B cell (primary cell): ENCODE measurements around the gene ARHGEF37. TPM values are rescaled to one million over a fixed set of nuclear protein-coding genes. Genes with fewer than 3 reads are reported as not detected.
A peak's percentile ranks its signal among the peaks of the same experiment; 100 is the strongest.

Experiments used
- ATAC-seq: fragments of 200-7000 bp; cut with Tn5 transposase; one replicate; pipeline ENCODE4 v1.10.0; 2021; ENCODE audit warnings: low read depth, mild to moderate bottlenecking, moderate number of reproducible peaks, moderate library complexity
- CTCF ChIA-PET: fragments of 350-600 bp; sonication (Branson Sonifier 250); formaldehyde crosslinking; loops from one replicate; lab custom pipeline; 2021; ENCODE audit warnings: antibody characterized with exemption, inconsistent platforms; lab: Charles Lee
- POLR2A ChIA-PET: fragments of 350-600 bp; sonication (Branson Sonifier 250); formaldehyde crosslinking; loops from one replicate; lab custom pipeline; 2021; ENCODE audit warnings: antibody characterized with exemption; lab: Charles Lee
- DNase-seq: peaks from one replicate; pipeline ENCODE4 v3.0.0; 2013
- H2AFZ ChIP-seq: 2 replicates; pipeline ENCODE4 v1.6.1; 2012; ENCODE audit warnings: mild to moderate bottlenecking, low read depth, low read length; ENCODE audit not compliant: insufficient read depth, poor library complexity, severe bottlenecking
- H3K27ac ChIP-seq, 2 donors: 1 replicate in 1 of 2; 2 replicates in 1 of 2; pipeline ENCODE4 v1.5.1; 2012 to 2013; ENCODE audit warnings: low read length in 2 of 2, mild to moderate bottlenecking in 2 of 2, moderate library complexity in 1 of 2
- H3K27me3 ChIP-seq, 4 experiments: fragments of 200-600 bp in 1 of 4; sonication (generic) in 1 of 4; replicated peaks in 1 of 4; 1 replicate in 2 of 4; 2 replicates in 2 of 4; pipeline versions ENCODE4 v1.6.1 to v1.7.0; 2013 to 2016; ENCODE audit warnings: low read length in 3 of 4, mild to moderate bottlenecking in 2 of 4, mixed read lengths in 1 of 4, moderate library complexity in 1 of 4; ENCODE audit not compliant: insufficient read depth in 4 of 4, control insufficient read depth in 3 of 4; ENCODE audit errors: control extremely low read depth in 1 of 4
- H3K36me3 ChIP-seq, 2 experiments: replicated peaks in 1 of 2; 1 replicate in 1 of 2; 2 replicates in 1 of 2; pipeline versions ENCODE4 v1.6.1 to v1.7.1; 2013; ENCODE audit warnings: low read length in 1 of 2; ENCODE audit not compliant: insufficient read depth in 2 of 2, control insufficient read depth in 1 of 2; ENCODE audit errors: control extremely low read depth in 1 of 2, extremely low read depth in 1 of 2
- H3K4me1 ChIP-seq, 2 donors: fragments of 200-600 bp in 1 of 2; sonication (generic) in 1 of 2; 1 replicate in 1 of 2; 2 replicates in 1 of 2; pipeline versions ENCODE4 v1.5.1 to v1.6.1; 2013 to 2017; ENCODE audit warnings: low read length in 2 of 2; ENCODE audit not compliant: control insufficient read depth in 2 of 2, insufficient read depth in 2 of 2
- H3K4me2 ChIP-seq: replicated peaks from 2 replicates; pipeline ENCODE3; 2012; ENCODE audit warnings: mild to moderate bottlenecking, low read depth, low read length; ENCODE audit not compliant: poor library complexity, severe bottlenecking
- H3K4me3 ChIP-seq, 5 experiments: fragments of 200-600 bp in 1 of 5; sonication (generic) in 1 of 5; 1 replicate in 3 of 5; 2 replicates in 2 of 5; pipeline versions ENCODE4 v1.5.1 to v1.7.0; 2011 to 2016; ENCODE audit warnings: low read length in 4 of 5, mild to moderate bottlenecking in 4 of 5, low read depth in 2 of 5, control low read depth in 1 of 5, moderate library complexity in 1 of 5; ENCODE audit not compliant: insufficient read depth in 1 of 5; ENCODE audit errors: control extremely low read depth in 1 of 5, extremely low read depth in 1 of 5
- H3K79me2 ChIP-seq: fragments of 200-600 bp; sonication (generic); one replicate; pipeline ENCODE4 v1.6.0; 2016; ENCODE audit warnings: low read length; ENCODE audit not compliant: control insufficient read depth, insufficient read depth
- H3K9ac ChIP-seq: fragments of 200-600 bp; sonication (generic); 2 replicates; pipeline ENCODE4 v1.6.1; 2017; ENCODE audit warnings: mild to moderate bottlenecking, low read length, moderate library complexity
- H3K9me3 ChIP-seq, 3 donors: one replicate each; pipeline versions ENCODE4 v1.6.1 to v1.7.1; 2013; ENCODE audit warnings: low read length in 2 of 3; ENCODE audit not compliant: control insufficient read depth in 2 of 3, insufficient read depth in 1 of 3; ENCODE audit errors: control extremely low read depth in 1 of 3
- H4K20me1 ChIP-seq: 2 replicates; pipeline ENCODE4 v1.6.0; 2012; ENCODE audit warnings: mild to moderate bottlenecking, low read length; ENCODE audit not compliant: insufficient read depth, control insufficient read depth, poor library complexity, severe bottlenecking
- H3K27ac Mint-ChIP-seq: one replicate; pipeline ENCODE4 v1.8.0; 2021; ENCODE audit warnings: mixed read lengths
- H3K27me3 Mint-ChIP-seq: one replicate; pipeline ENCODE4 v1.8.0; 2021; ENCODE audit warnings: mixed read lengths
- H3K4me1 Mint-ChIP-seq: one replicate; pipeline ENCODE4 v1.8.0; 2021; ENCODE audit warnings: mixed read lengths
- H3K4me3 Mint-ChIP-seq: one replicate; pipeline ENCODE4 v1.8.0; 2021; ENCODE audit warnings: mixed read lengths
- H3K9me3 Mint-ChIP-seq: one replicate; pipeline ENCODE4 v1.8.0; 2022; ENCODE audit warnings: mixed read lengths; ENCODE audit not compliant: insufficient read depth
- CTCF ChIP-seq: fragments of 200-600 bp; IDR thresholded peaks from one replicate; pipeline ENCODE4 v1.8.0; 2022; ENCODE audit warnings: antibody characterized with exemption, mild to moderate bottlenecking
- EZH2 ChIP-seq: IDR thresholded peaks from 2 replicates; pipeline ENCODE4 v1.6.1; 2012; ENCODE audit warnings: borderline replicate concordance, low read depth, mild to moderate bottlenecking, moderate library complexity, low read length; ENCODE audit not compliant: insufficient read depth, poor library complexity, severe bottlenecking
- intact Hi-C: fragments of 100-400 bp; cut with micrococcal nuclease; formaldehyde crosslinking; loops from one replicate; pipeline ENCODE4 v1.10.0; 2022
- polyA plus RNA-seq: library from polyadenylated mRNA; depleted of rRNA; stranded (reverse); fragments of >200 nt; gene quantifications from 2 replicates; pipeline ENCODE4 v1.2.3, GENCODE V29; 2012
- total RNA-seq, 2 donors: library from RNA; stranded (reverse); fragments of 120-200 nt in 1 of 2; gene quantifications; 1 replicate in 1 of 2; 2 replicates in 1 of 2; pipeline versions ENCODE4 v1.2.3 to v1.2.4, GENCODE V29; 2013 to 2022

Gene ARHGEF37
- total and polyA plus RNA-seq, 2 donors (not counting 1 experiment from before 2014, with no cell fraction given) = 0.06 to 1.7 TPM

DNA sequence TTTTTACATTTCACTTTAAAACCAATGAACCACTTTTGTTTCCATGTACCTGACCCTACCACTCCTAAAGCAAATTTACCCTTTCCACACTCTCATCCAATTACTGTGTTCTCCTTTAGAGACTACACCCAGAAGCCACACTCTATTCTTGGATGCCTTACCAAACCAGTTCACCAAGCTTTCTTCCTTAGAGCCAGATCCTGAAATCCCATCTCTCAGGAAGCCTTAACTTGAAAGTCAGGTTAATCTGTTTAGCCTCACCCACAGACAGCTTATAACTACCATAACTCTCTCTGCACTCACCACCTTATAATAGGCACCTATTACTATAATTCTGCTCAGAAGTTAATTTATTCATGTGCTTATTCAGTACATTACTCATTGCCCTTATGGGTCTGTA, 34.3 kb upstream of the ARHGEF37 start:
- TF ChIP-seq EZH2 (no peak), CTCF (no peak)
- no peak for DNase-seq
- Mint-ChIP-seq H3K9me3 (no peaks in the 10 kb centered on the region), H3K27me3 (no peaks in the 10 kb centered on the region), H3K27ac (peak overlapping the region; percentile 5), H3K4me3 (no peak overlapping the region), H3K4me1 (peaks cover 50% of the 10 kb centered on the region)
- H3K9me3 ChIP-seq = peaks cover 0 to 2% (median 0%) of the 10 kb centered on the region in 3 donors
- ATAC-seq = no peak
- no peak overlapping the region for H3K4me3 ChIP-seq
- H3K27me3 ChIP-seq = no peaks in the 10 kb centered on the region
- ChIA-PET POLR2A (no interaction called here), CTCF (interaction anchor here (0.7 kb wide), 1 partner anchor 18 kb away, joined by 4 read pairs; no protein-coding TSS in a partner anchor)
- H3K4me2 ChIP-seq = no peak overlapping the region
- peaks cover 62% of the 10 kb centered on the region for H4K20me1 ChIP-seq
- H3K9ac ChIP-seq = no peak overlapping the region
- H3K27ac ChIP-seq = peak overlapping the region in 1 of 2 donors; percentile 37
- peaks cover 89% of the 10 kb centered on the region for H3K79me2 ChIP-seq
- H3K4me1 ChIP-seq = peaks cover 20 to 30% of the 10 kb centered on the region in 2 donors
- H2AFZ ChIP-seq = no peak overlapping the region
- intact Hi-C loops = loop anchor here (10.0 kb wide), 1 partner anchor 52 kb away; no protein-coding TSS in a partner anchor
- H3K36me3 ChIP-seq = peaks cover 4 to 52% of the 10 kb centered on the region in 2 experiments
